IMR-90 (cell line): ENCODE data around the gene MYO9A. TPM values are rescaled to one million over a fixed set of nuclear protein-coding genes. Genes with fewer than 3 reads are reported as not detected.

Experiments used
- ATAC-seq: fragments of 200-7000 bp; cut with Tn5 transposase; 2 replicates; pipeline ENCODE4 v1.9.1; 2020; ENCODE audit warnings: low read depth, mild to moderate bottlenecking, moderate library complexity
- BruUV-seq: library from RNA; stranded (reverse); fragments of 400-500 nt; replicated peaks from 2 replicates; lab custom pipeline; 2021; lab: Mats Ljungman, UMichigan
- CTCF ChIA-PET: fragments of 300-600 bp; formaldehyde crosslinking; extraction: SDS; loops from one replicate; lab custom pipeline; 2021; ENCODE audit warnings: antibody characterized with exemption; lab: Yijun Ruan, JAX
- POLR2A ChIA-PET: fragments of 300-600 bp; sonication (Branson Sonifier 250); formaldehyde crosslinking; loops from one replicate; lab custom pipeline; 2022; ENCODE audit warnings: antibody characterized with exemption; ENCODE audit not compliant: unreplicated experiment; lab: Charles Lee
- DNase-seq: peaks from one replicate; pipeline ENCODE4 v3.0.0; 2013
- H2AFZ ChIP-seq: replicated peaks from 2 replicates; pipeline ENCODE3; 2013; ENCODE audit warnings: low read length, mild to moderate bottlenecking; ENCODE audit not compliant: poor library complexity
- H2AK5ac ChIP-seq: 2 replicates; pipeline ENCODE4 v1.6.1; 2013; ENCODE audit warnings: low read depth, low read length, inconsistent platforms
- H2AK9ac ChIP-seq: replicated peaks from 2 replicates; pipeline ENCODE3; 2013; ENCODE audit warnings: mild to moderate bottlenecking, low read depth, low read length, moderate library complexity; ENCODE audit not compliant: poor library complexity
- H2BK120ac ChIP-seq: 2 replicates; pipeline ENCODE4 v1.6.1; 2013; ENCODE audit warnings: low read depth, low read length, inconsistent platforms
- H2BK15ac ChIP-seq: 3 replicates; pipeline ENCODE4 v1.6.1; 2013; ENCODE audit warnings: low read depth, low read length, inconsistent platforms
- H2BK20ac ChIP-seq: 2 replicates; pipeline ENCODE4 v1.6.1; 2013; ENCODE audit warnings: low read depth, mild to moderate bottlenecking, inconsistent platforms, low read length, moderate library complexity
- H2BK5ac ChIP-seq: 2 replicates; pipeline ENCODE4 v1.6.1; 2013; ENCODE audit warnings: mild to moderate bottlenecking, low read depth, low read length, inconsistent platforms; ENCODE audit not compliant: poor library complexity, severe bottlenecking
- H3K14ac ChIP-seq: replicated peaks from 2 replicates; pipeline ENCODE4 v1.6.1; 2013; ENCODE audit warnings: low read depth, low read length, inconsistent platforms
- H3K18ac ChIP-seq: 2 replicates; pipeline ENCODE4 v1.6.1; 2013; ENCODE audit warnings: low read depth, low read length, control low read depth
- H3K23ac ChIP-seq: 2 replicates; pipeline ENCODE4 v1.6.1; 2013; ENCODE audit warnings: low read depth, low read length, inconsistent platforms
- H3K27ac ChIP-seq: 2 replicates; pipeline ENCODE4 v1.5.1; 2013; ENCODE audit warnings: mild to moderate bottlenecking, control low read depth, low read length; ENCODE audit not compliant: insufficient read depth
- H3K27me3 ChIP-seq: 2 replicates; pipeline ENCODE4 v1.6.1; 2013; ENCODE audit warnings: low read length; ENCODE audit not compliant: control insufficient read depth, insufficient read depth
- H3K36me3 ChIP-seq: 2 replicates; pipeline ENCODE4 v1.6.1; 2013; ENCODE audit warnings: low read length, mixed read lengths; ENCODE audit not compliant: control insufficient read depth, insufficient read depth
- H3K4ac ChIP-seq: 2 replicates; pipeline ENCODE4 v1.6.1; 2013; ENCODE audit warnings: low read depth, low read length, inconsistent platforms
- H3K4me1 ChIP-seq: 2 replicates; pipeline ENCODE4 v1.6.1; 2013; ENCODE audit warnings: low read length, mixed read lengths; ENCODE audit not compliant: control insufficient read depth, insufficient read depth
- H3K4me2 ChIP-seq: 2 replicates; pipeline ENCODE4 v1.6.1; 2013; ENCODE audit warnings: low read depth, mild to moderate bottlenecking, control low read depth, low read length, moderate library complexity
- H3K4me3 ChIP-seq: 2 replicates; pipeline ENCODE4 v1.5.1; 2013; ENCODE audit warnings: low read depth, mild to moderate bottlenecking, control low read depth, low read length, moderate library complexity; ENCODE audit not compliant: insufficient read depth
- H3K56ac ChIP-seq: 2 replicates; pipeline ENCODE4 v1.6.1; 2013; ENCODE audit warnings: low read length, inconsistent platforms; ENCODE audit not compliant: insufficient read depth; ENCODE audit errors: extremely low read depth
- H3K79me1 ChIP-seq, 2 experiments: 2 replicates each; pipeline ENCODE4 v1.6.1; 2013; ENCODE audit warnings: low read length in 2 of 2, inconsistent platforms in 1 of 2, low read depth in 1 of 2
- H3K9ac ChIP-seq: 2 replicates; pipeline ENCODE4 v1.6.1; 2013; ENCODE audit warnings: low read depth, low read length, control low read depth
- H3K9me1 ChIP-seq: 2 replicates; pipeline ENCODE4 v1.6.1; 2013; ENCODE audit warnings: low read length, inconsistent platforms; ENCODE audit not compliant: insufficient read depth
- H3K9me3 ChIP-seq: 2 replicates; pipeline ENCODE4 v1.6.1; 2013; ENCODE audit warnings: low read length; ENCODE audit not compliant: control insufficient read depth, insufficient read depth
- H4K20me1 ChIP-seq: 2 replicates; pipeline ENCODE4 v1.6.1; 2013; ENCODE audit warnings: low read length, inconsistent platforms; ENCODE audit not compliant: insufficient read depth
- H4K5ac ChIP-seq: 2 replicates; pipeline ENCODE4 v1.6.1; 2013; ENCODE audit warnings: mild to moderate bottlenecking, low read depth, low read length, control low read depth
- H4K8ac ChIP-seq, 2 experiments: 2 replicates each; pipeline ENCODE4 v1.6.1; 2013; ENCODE audit warnings: low read depth in 2 of 2, low read length in 2 of 2, control low read depth in 1 of 2, inconsistent platforms in 1 of 2
- H4K91ac ChIP-seq: 2 replicates; pipeline ENCODE4 v1.6.1; 2013; ENCODE audit warnings: low read depth, low read length, inconsistent platforms; ENCODE audit not compliant: insufficient read depth
- BHLHE40 ChIP-seq: fragments of 150-350 bp; IDR thresholded peaks from 2 replicates; pipeline ENCODE4 v1.6.1; 2016; ENCODE audit warnings: mild to moderate bottlenecking, low read depth, low read length
- CEBPB ChIP-seq: IDR thresholded peaks from 2 replicates; pipeline ENCODE4 v1.6.1; 2012; ENCODE audit warnings: low read depth, low read length, improper control_type of control experiment
- MAZ ChIP-seq: IDR thresholded peaks from 2 replicates; pipeline ENCODE4 v1.6.1; 2012; ENCODE audit warnings: low read depth, mild to moderate bottlenecking, low read length, improper control_type of control experiment, moderate library complexity, borderline replicate concordance
- RAD21 ChIP-seq: IDR thresholded peaks from 2 replicates; pipeline ENCODE4 v1.6.1; 2012; ENCODE audit warnings: low read length, improper control_type of control experiment
- RCOR1 ChIP-seq: IDR thresholded peaks from 2 replicates; pipeline ENCODE4 v1.6.1; 2012; ENCODE audit warnings: mild to moderate bottlenecking, low read length, improper control_type of control experiment; ENCODE audit not compliant: insufficient replicate concordance
- SMC3 ChIP-seq: fragments of 150-350 bp; IDR thresholded peaks from 2 replicates; pipeline ENCODE4 v1.6.1; 2016; ENCODE audit warnings: low read depth, mild to moderate bottlenecking, antibody characterized with exemption, low read length, moderate library complexity
- WGBS, 2 experiments: methylation state at CpG; one replicate each; pipeline versions ENCODE4 v1.1.5 to v1.1.7; 2013; ENCODE audit warnings: missing lambda C conversion rate in 2 of 2; ENCODE audit not compliant: insufficient read length in 1 of 2; ENCODE audit errors: extremely low coverage in 2 of 2; 5-methylcytosine and 5-hydroxymethylcytosine counted together
- dilution Hi-C: fragments of 300-500 bp; cut with HindIII; formaldehyde crosslinking; loops from one replicate; pipeline ENCODE4 v1.14.3; 2018; ENCODE audit warnings: low sequenced_read_pairs; ENCODE audit not compliant: unreplicated experiment
- in situ Hi-C: fragments of 300-500 bp; cut with MboI; formaldehyde crosslinking; loops from 3 replicates; pipeline ENCODE4 v1.14.3; 2019; ENCODE audit warnings: low sequenced_read_pairs, inconsistent platforms, mixed read lengths
- intact Hi-C: fragments of 100-400 bp; cut with micrococcal nuclease; formaldehyde crosslinking; loops from 2 replicates; pipeline ENCODE4 v1.10.0; 2022
- polyA plus RNA-seq, 3 experiments: library from polyadenylated mRNA; depleted of rRNA; stranded (reverse); fragments of >200 nt; gene quantifications; 2 replicates each; pipeline ENCODE4 v1.2.3, GENCODE V29; 2012; ENCODE audit warnings: low replicate concordance in 1 of 3
- total RNA-seq: library from RNA; depleted of rRNA; stranded (reverse); fragments of >200 nt; gene quantifications from 2 replicates; pipeline ENCODE4 v1.2.3, GENCODE V29; 2012
- TF ChIP-seq, protein P1 (sequence below): conservative IDR thresholded peaks from 2 replicates; pipeline ENCODE4 v1.5.1; 2012; ENCODE audit warnings: mild to moderate bottlenecking, low read depth, low read length, improper control_type of control experiment
- TF ChIP-seq, protein P2 (sequence below): fragments of 150-350 bp; IDR thresholded peaks from 2 replicates; pipeline ENCODE4 v1.6.1; 2017; ENCODE audit warnings: mild to moderate bottlenecking, antibody characterized with exemption, low read length, low read depth
- TF ChIP-seq, protein P3 (sequence below): fragments of 150-350 bp; IDR thresholded peaks from 2 replicates; pipeline ENCODE4 v1.6.1; 2016; ENCODE audit warnings: low read depth, mild to moderate bottlenecking, low read length, moderate library complexity, borderline replicate concordance

Gene MYO9A
- total and polyA plus RNA-seq, 2 of the 4 experiments (the other 2 are of a cell fraction): 6.0 to 49.5 TPM

DNA sequence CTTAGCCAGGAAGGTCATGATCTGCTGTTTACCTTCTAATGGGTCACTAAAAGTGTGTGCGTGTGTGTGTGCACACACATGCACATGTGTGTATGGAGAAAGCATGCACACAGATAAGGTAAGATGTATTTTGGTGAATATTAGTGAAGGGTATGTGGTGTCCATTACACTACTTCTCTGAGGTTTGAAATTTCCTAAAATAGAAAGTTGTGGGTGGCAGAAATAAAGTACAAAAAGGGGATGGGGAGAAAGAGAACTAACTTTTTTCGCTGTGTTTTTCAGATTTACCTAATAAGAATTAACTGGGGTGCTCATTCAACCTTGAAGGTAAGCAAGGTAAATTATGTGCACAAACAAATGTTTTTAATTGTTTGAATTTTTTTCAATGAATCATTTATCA lies 332.0 kb downstream of the MYO9A start:
- CTCF ChIA-PET: no interaction called here
- no TSS peak for BruUV-seq
- dilution Hi-C loops: no loop called here

More for the DNA sequence above, 332.0 kb downstream of the MYO9A start:
- H3K4me1 ChIP-seq: peaks cover 9% of the 10 kb centered on the region; the same call in 1 of the 2 replicates
- H3K9me3 ChIP-seq: no peaks in the 10 kb centered on the region
- no peak overlapping the region for H4K91ac ChIP-seq
- intact Hi-C loops (no loop called here), in situ Hi-C loops (no loop called here)
- H3K9ac ChIP-seq: no peak overlapping the region
- H3K23ac ChIP-seq: no peak overlapping the region
- H3K4me3 ChIP-seq: no peak overlapping the region
- no peak overlapping the region for H3K4ac ChIP-seq
- no peak overlapping the region for H2BK5ac ChIP-seq
- ATAC-seq (no peak), DNase-seq (no peak)
- TF ChIP-seq BHLHE40 (no peak), SMC3 (no peak), RCOR1 (no peak), MAZ (no peak), CEBPB (no peak), RAD21 (no peak)
- TF ChIP-seq, protein P1, sequence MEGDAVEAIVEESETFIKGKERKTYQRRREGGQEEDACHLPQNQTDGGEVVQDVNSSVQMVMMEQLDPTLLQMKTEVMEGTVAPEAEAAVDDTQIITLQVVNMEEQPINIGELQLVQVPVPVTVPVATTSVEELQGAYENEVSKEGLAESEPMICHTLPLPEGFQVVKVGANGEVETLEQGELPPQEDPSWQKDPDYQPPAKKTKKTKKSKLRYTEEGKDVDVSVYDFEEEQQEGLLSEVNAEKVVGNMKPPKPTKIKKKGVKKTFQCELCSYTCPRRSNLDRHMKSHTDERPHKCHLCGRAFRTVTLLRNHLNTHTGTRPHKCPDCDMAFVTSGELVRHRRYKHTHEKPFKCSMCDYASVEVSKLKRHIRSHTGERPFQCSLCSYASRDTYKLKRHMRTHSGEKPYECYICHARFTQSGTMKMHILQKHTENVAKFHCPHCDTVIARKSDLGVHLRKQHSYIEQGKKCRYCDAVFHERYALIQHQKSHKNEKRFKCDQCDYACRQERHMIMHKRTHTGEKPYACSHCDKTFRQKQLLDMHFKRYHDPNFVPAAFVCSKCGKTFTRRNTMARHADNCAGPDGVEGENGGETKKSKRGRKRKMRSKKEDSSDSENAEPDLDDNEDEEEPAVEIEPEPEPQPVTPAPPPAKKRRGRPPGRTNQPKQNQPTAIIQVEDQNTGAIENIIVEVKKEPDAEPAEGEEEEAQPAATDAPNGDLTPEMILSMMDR: no peak
- TF ChIP-seq, protein P2, sequence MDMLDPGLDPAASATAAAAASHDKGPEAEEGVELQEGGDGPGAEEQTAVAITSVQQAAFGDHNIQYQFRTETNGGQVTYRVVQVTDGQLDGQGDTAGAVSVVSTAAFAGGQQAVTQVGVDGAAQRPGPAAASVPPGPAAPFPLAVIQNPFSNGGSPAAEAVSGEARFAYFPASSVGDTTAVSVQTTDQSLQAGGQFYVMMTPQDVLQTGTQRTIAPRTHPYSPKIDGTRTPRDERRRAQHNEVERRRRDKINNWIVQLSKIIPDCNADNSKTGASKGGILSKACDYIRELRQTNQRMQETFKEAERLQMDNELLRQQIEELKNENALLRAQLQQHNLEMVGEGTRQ: no peak
- TF ChIP-seq, protein P3, sequence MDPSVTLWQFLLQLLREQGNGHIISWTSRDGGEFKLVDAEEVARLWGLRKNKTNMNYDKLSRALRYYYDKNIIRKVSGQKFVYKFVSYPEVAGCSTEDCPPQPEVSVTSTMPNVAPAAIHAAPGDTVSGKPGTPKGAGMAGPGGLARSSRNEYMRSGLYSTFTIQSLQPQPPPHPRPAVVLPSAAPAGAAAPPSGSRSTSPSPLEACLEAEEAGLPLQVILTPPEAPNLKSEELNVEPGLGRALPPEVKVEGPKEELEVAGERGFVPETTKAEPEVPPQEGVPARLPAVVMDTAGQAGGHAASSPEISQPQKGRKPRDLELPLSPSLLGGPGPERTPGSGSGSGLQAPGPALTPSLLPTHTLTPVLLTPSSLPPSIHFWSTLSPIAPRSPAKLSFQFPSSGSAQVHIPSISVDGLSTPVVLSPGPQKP: no peak
- no peak overlapping the region for H3K14ac ChIP-seq
- POLR2A ChIA-PET: no interaction called here
- H2AK9ac ChIP-seq: no peak overlapping the region
- H3K27me3 ChIP-seq: no peaks in the 10 kb centered on the region
- no peak overlapping the region for H4K5ac ChIP-seq
- H3K56ac ChIP-seq: no peak overlapping the region
- H3K9me1 ChIP-seq: peaks cover 15% of the 10 kb centered on the region
- no peaks in the 10 kb centered on the region for H3K36me3 ChIP-seq
- H3K18ac ChIP-seq: no peak overlapping the region
- no peak overlapping the region for H3K4me2 ChIP-seq
- no peak overlapping the region for H2BK120ac ChIP-seq
- H4K20me1 ChIP-seq: peaks cover 4% of the 10 kb centered on the region; the same call in 1 of the 2 replicates
- H3K27ac ChIP-seq: no peak overlapping the region
- WGBS, 2 experiments: no CpG with 5 or more reads among the region's 2 CpGs
- H2AFZ ChIP-seq: no peak overlapping the region
- no peaks in the 10 kb centered on the region for H3K79me1 ChIP-seq
- H4K8ac ChIP-seq: no peak overlapping the region
- H2AK5ac ChIP-seq: no peak overlapping the region
- H2BK20ac ChIP-seq: no peak overlapping the region
- H2BK15ac ChIP-seq: no peak overlapping the region
